ENCODE results near the gene DIO3. TPM values are rescaled to one million over a fixed set of nuclear protein-coding genes. Genes with fewer than 3 reads are reported as not detected.

DIO3 gene
- total and polyA plus RNA-seq, 2 of the 13 experiments (the other 11 are each of a cell fraction or from before 2014, with no cell fraction given) = not detected

DNA sequence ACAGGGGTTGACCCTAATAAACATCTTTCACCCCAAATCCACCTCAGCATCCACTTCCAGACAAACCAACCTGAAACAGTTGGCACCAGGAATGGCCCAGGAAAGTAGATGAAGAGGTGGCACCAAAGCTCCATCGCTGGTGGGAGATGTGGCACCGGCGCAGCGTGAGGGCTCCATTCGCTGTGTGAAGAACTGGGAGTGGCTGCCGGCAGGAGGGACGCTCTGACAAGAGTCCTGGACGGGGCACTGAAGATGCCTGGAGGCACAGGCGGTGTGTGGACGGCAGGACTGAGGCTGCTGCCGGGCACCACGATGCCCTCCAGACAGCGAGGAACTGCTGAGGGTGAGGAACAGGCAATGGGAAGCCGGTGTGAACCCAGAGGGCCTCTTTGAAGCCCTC is 29.3 kb downstream of the DIO3 start (continued):
- no peak for TF ChIP-seq MAFF (IDR thresholded peaks at IDR 0.05; ENCODE audit: low read depth, low read length)
- TF ChIP-seq ZNF138 (CRISPR knock-in tag; IDR thresholded peaks at IDR 0.05; ENCODE audit: low read depth) = no peak
- TF ChIP-seq ZNF674 (CRISPR knock-in tag; IDR thresholded peaks at IDR 0.05; ENCODE audit: low read depth) = no peak
- no peak for TF ChIP-seq ZEB1 (IDR thresholded peaks at IDR 0.05; ENCODE audit: insufficient replicate concordance, low read depth)
- TF ChIP-seq, protein P1, sequence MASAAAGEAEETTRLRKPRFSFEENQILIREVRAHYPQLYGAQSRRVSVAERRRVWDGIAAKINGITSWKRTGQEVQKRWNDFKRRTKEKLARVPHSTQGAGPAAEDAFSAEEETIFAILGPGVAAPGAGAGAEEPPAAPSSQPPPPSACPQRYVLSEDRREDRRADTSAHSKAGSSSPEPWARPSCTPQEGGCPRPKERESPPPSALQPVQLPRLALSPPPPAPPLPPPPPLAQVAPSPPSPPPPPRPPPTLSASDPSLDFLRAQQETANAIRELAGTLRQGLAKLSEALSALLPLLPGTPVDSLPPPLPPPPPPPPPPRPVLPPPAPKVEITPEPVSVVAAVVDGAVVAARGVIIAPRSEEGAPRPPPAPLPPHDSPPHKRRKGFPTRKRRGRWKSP (CRISPR knock-in tag; IDR thresholded peaks at IDR 0.05) = no peak
- TF ChIP-seq, protein P2, sequence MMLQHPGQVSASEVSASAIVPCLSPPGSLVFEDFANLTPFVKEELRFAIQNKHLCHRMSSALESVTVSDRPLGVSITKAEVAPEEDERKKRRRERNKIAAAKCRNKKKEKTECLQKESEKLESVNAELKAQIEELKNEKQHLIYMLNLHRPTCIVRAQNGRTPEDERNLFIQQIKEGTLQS (CRISPR knock-in tag; IDR thresholded peaks at IDR 0.05) = no peak
- TF ChIP-seq SIN3A (IDR thresholded peaks at IDR 0.05; ENCODE audit: borderline replicate concordance, low read depth, low read length) = no peak
- no peak for TF ChIP-seq FOXA3 (CRISPR knock-in tag; IDR thresholded peaks at IDR 0.05)

DNA sequence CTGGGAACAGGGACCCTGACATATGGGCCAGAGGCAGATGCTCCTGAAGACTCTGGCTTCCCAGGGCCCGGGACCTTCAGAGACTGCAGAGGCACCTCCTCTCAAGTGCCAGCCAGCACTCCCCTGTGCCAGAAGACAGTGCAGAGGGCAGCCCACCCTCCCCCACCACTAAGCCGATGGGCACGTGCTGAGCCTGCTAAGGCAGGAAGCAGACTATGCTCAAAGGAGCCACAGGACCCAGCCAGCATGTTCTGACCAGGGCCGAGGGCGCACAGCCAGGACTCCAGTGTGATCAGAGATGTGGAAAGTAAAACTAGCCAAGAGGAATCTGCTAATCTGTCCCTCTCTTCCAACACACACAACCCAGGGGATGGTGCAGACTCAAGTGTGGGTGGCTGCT is 29.8 kb downstream of the DIO3 start:
- H3K79me2 ChIP-seq (ENCODE audit: insufficient read depth, low read length) = no peaks in the 10 kb centered on the region
- H3K4me1 ChIP-seq (ENCODE audit: insufficient read depth, low read length) = peaks cover 31% of the 10 kb centered on the region
- H4K20me1 ChIP-seq (ENCODE audit: insufficient read depth, low read length) = no peaks in the 10 kb centered on the region
- no peak overlapping the region for H3K27ac ChIP-seq (ENCODE audit: extremely low read length, insufficient read depth, low read length)
- ATAC-seq (no peak), DNase-seq (ENCODE audit: low spot score) (no peak), FAIRE-seq (no peak)
- no peak overlapping the region for H3K4me3 ChIP-seq (replicated peaks in 1 of 3; ENCODE audit: insufficient read depth in 1 of 3, low read depth in 2 of 3, low read length in 3 of 3)
- no peaks in the 10 kb centered on the region for H3K9me3 ChIP-seq (ENCODE audit: low read length)
- intact Hi-C loops (cut with micrococcal nuclease; ENCODE audit: unreplicated experiment) = no loop called here
- WGBS (ENCODE audit: low lambda C conversion rate) = 0% methylated on average over 2 of the region's 5 CpGs
- H3K9ac ChIP-seq (ENCODE audit: insufficient read depth, low read depth, low read length) = no peak overlapping the region
- no peak overlapping the region for H3K4me2 ChIP-seq (ENCODE audit: low read depth, low read length)
- no peaks in the 10 kb centered on the region for H3K36me3 ChIP-seq (replicated peaks in 1 of 2; ENCODE audit: control insufficient read depth in 1 of 2, insufficient read depth in 2 of 2, low read length in 2 of 2)
- CTCF ChIA-PET (ENCODE audit: low intra/inter-chr PET ratio, low total read pairs) = no interaction called here
- no peak overlapping the region for H2AFZ ChIP-seq (ENCODE audit: low read length)
- POLR2A ChIA-PET = no interaction called here
- peaks cover 5 to 13% of the 10 kb centered on the region in 2 experiments; a peak in 4 of 5 replicates for H3K27me3 ChIP-seq (ENCODE audit: control insufficient read depth in 1 of 2, insufficient read depth in 2 of 2, low read length in 2 of 2)
- BruUV-seq (replicated peaks) = no TSS peak
- no peak for TF ChIP-seq PHB2 (IDR thresholded peaks at IDR 0.05; ENCODE audit: partially characterized antibody)
- TF ChIP-seq, protein P3, sequence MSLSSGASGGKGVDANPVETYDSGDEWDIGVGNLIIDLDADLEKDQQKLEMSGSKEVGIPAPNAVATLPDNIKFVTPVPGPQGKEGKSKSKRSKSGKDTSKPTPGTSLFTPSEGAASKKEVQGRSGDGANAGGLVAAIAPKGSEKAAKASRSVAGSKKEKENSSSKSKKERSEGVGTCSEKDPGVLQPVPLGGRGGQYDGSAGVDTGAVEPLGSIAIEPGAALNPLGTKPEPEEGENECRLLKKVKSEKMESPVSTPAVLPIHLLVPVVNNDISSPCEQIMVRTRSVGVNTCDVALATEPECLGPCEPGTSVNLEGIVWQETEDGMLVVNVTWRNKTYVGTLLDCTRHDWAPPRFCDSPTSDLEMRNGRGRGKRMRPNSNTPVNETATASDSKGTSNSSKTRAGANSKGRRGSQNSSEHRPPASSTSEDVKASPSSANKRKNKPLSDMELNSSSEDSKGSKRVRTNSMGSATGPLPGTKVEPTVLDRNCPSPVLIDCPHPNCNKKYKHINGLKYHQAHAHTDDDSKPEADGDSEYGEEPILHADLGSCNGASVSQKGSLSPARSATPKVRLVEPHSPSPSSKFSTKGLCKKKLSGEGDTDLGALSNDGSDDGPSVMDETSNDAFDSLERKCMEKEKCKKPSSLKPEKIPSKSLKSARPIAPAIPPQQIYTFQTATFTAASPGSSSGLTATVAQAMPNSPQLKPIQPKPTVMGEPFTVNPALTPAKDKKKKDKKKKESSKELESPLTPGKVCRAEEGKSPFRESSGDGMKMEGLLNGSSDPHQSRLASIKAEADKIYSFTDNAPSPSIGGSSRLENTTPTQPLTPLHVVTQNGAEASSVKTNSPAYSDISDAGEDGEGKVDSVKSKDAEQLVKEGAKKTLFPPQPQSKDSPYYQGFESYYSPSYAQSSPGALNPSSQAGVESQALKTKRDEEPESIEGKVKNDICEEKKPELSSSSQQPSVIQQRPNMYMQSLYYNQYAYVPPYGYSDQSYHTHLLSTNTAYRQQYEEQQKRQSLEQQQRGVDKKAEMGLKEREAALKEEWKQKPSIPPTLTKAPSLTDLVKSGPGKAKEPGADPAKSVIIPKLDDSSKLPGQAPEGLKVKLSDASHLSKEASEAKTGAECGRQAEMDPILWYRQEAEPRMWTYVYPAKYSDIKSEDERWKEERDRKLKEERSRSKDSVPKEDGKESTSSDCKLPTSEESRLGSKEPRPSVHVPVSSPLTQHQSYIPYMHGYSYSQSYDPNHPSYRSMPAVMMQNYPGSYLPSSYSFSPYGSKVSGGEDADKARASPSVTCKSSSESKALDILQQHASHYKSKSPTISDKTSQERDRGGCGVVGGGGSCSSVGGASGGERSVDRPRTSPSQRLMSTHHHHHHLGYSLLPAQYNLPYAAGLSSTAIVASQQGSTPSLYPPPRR (CRISPR knock-in tag; IDR thresholded peaks at IDR 0.05; ENCODE audit: borderline replicate concordance) = no peak
- TF ChIP-seq ZNF501 (CRISPR knock-in tag; IDR thresholded peaks at IDR 0.05) = no peak
- TF ChIP-seq NFE2L1 (CRISPR knock-in tag; IDR thresholded peaks at IDR 0.05; ENCODE audit: borderline replicate concordance) = no peak
- TF ChIP-seq ZNF274 (CRISPR knock-in tag; IDR thresholded peaks at IDR 0.05) = no peak
- TF ChIP-seq ZNF331 (CRISPR knock-in tag; IDR thresholded peaks at IDR 0.05) = no peak
- in situ Hi-C loops (cut with HindIII; ENCODE audit: extremely low pct_ligation_motif_present, low pct_unique_long_range_greater_than_20kb) = no loop called here
